NCI-H1417 (cell line): ENCODE results near the gene PWWP2B.

Experiments
- DNase-seq, 3 experiments: peaks; one replicate each; lab custom pipeline; 2025; lab: John Stamatoyannopoulos, UW

PWWP2B gene

GRCh38 chr10:132418527-132419416 is 21.8 kb downstream of the PWWP2B start:
- DNase-seq: peak; percentile 53 to 67 (median 61)

DNA sequence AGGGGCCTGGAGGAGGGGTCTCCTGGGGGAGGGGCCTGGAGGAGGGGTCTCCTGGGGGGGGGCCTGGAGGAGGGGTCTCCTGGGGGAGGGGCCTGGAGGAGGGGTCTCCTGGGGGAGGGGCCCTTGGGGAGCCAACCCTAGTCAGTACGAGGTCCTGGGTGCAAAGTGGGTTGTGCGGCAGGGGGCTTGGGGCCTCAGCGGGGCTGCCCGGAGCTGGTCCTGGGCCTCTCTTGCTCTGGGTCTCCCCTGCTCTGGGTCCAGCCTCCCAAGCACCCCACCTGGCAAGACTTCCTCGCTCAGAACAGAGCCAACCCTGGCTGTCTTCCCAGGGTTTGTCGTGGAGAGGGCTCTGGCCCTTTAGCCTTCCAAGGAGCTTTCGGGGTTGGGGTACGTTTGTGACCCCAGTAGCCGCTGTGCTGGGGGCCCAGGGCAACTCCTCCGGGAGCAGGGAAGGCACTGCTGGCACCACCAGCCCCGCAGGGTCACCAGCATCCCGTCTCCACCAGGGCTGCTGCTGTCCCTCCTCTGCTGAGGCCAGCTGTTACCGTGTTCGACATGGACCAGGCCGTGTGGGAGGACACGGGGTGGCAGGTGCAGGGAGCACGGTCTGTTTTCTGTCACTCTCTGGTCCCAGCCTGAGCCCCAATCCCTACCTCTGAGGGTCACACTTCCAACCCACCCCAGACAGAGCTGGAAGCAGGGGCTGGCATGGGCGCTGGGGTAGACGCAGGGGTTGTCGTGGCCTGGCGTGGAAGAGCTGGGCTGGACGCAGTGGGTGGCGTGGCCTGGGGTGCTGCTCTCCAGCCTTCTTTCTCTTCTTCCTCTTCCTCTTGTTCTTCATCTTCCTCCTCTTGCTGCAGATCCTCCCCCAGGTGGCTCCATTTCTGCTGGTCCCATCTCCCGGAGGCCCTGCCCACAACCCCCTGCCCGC is 22.8 kb downstream of the PWWP2B start:
- no peak for DNase-seq

DNA sequence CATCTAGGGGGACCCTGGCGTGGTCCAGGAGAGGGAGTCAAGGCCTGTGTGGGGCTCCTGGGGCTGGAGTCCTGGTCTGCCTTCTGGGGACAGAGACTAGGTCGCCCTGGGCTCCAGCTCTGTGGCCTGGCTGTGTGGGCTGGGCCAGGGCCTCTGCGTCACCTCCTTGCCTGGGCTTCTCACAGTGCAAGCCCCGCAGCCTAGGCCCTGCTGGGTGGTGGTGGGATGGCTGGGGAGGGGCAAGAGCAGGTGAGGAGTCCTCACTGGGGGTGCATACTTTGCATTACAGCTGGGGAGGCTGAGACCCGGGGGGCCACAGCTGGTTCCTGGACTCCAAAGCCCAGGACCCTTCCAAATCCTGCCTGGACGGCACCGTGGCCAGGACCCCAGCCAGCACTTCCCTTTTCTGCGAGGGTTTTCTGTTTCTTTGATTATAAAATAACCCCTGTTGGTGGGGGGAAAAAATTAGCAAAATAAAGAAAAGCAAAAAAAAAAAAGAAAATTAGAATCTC is 23.5 kb downstream of the PWWP2B start:
- DNase-seq: no peak

GRCh38 chr10:132420981-132421846 is 24.2 kb downstream of the PWWP2B start:
- peak; percentile 49 to 55 (median 51) for DNase-seq

DNA sequence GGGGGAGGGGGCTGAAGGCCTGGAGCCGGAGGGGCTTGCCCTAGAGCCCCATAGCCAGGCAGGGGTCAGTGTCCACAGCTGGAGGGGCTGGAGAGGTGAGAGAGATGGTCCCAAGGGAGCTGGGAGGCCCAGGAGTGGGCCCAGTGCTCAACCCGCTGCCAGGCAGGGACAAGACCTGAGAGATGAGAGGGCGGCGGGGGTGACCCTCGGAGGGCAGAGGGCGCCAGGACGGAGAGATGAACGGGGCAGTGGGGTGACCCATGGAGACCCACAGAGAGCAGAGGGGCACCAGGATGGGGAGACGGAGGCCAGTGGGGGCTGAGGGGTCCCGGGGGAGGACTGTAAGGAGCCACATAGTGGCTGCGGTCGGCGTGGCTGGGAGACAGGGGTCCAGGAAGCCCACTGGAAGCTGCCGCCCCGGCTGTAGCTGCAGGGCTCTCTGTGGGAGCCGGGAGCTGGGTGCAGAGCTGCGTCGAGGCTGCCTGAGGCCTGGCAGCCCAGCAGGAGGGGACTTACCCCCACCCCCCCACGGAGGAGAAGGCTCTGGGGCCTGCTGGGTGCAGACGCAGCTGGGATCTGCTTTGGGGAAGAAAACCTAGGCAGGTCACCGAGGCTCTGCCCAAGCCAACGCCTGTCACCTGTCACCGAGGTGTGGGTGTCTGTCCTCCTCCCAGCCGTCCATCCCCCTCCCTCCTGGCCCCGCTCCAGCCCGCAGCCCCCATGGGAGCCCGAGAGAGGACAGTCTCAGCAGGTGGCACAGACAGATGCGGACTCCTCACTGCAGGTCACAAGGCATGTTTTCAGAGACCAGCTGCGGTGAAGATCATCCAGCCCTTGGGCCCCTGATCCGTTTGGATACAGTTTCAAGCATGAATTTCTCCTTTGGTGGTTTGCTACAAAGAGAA is 25.1 kb downstream of the PWWP2B start:
- DNase-seq: peak; percentile 51 to 84 (median 71)

GRCh38 chr10:132422903-132423825 is 26.2 kb downstream of the PWWP2B start:
- DNase-seq: peak in 1 of 3 experiments; percentile 53

DNA sequence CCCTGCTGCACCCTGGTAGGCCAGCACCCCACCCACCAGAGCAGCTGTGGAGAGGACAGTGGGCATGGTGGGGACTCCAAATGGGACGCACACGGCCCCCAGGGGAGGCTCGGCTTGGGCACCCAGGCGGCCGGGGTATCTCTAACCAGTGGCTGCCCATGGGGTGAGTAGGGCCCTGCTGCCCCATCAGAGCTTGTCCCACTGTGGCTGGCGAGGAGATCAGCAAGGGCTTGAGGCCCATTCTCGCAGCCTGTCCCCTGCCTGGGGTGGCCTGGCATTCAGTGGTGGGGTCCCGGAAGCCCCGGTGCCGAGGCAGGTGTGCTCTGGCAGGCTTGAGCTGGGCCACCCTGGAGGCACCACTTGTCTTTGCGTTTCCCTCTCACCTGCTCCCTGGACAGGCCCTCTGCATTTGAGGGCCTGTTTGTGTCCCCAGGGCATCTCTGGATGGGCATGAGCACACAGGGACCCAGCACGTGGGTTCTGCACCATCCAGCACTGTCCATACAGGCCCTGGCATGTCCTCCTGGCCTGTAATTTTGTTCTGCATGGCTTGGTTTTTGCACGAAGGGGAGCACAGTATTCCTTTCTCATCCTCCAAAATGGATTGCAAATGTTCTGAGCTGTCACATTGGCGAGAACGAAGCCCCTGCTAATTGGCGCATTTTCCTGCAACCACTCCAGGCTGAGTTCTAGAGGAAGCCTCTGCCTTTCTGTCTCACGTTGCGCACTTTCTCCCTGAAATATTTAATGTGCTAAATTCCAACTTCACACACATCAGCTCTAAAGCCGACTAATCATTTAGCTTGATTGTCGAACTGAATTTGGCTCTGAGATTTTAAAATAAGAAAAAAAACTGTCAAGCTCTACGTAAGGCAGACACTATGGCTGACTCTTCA is 27.2 kb downstream of the PWWP2B start:
- peak; percentile 37 to 83 (median 48) for DNase-seq

GRCh38 chr10:132425029-132425756 is 28.2 kb downstream of the PWWP2B start:
- no peak for DNase-seq

DNA sequence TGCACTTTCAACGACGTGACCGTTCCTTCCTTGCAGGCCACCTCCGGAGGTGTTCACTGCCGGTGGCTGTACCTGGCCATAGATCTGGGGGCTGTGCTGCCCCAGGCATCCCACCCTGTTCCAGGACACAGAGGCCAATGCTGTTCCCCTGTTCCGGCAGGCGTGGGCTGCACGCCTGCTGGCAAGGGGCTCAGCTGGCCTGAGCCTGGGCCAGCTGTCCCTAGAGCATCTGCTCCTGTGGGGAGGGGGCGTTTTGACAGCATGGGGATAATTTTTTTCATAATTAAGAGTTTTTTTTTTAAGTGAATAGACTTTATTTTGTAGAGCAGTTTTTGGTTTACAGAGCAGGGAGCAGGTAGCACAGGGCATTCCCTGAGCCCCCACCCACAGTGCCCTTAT is 28.8 kb downstream of the PWWP2B start:
- no peak for DNase-seq

- no peak for DNase-seq
Measured at GRCh38 chr10:132427006-132427771, 30.2 kb downstream of the PWWP2B start.

DNA sequence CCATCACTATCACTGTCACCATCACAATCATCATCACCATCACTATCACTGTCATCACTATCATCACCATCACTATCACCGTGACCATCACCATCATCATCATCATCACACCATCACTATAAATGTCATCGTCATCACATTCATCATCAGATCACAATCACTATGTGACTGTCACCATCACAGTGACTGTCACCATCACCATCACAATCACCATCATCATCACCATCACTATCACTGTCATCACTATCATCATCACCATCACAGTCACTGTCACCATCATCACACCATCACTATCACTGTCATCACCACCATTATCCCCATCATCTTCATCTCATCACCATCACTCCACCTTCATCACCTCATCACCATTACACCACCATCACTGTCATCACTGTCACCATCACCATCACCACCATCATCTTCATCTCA is 31.0 kb downstream of the PWWP2B start:
- no peak for DNase-seq

GRCh38 chr10:132428486-132428995 is 31.5 kb downstream of the PWWP2B start:
- DNase-seq: no peak

GRCh38 chr10:132429281-132430230 is 32.6 kb downstream of the PWWP2B start:
- DNase-seq: peak; percentile 59 to 89 (median 77)

DNA sequence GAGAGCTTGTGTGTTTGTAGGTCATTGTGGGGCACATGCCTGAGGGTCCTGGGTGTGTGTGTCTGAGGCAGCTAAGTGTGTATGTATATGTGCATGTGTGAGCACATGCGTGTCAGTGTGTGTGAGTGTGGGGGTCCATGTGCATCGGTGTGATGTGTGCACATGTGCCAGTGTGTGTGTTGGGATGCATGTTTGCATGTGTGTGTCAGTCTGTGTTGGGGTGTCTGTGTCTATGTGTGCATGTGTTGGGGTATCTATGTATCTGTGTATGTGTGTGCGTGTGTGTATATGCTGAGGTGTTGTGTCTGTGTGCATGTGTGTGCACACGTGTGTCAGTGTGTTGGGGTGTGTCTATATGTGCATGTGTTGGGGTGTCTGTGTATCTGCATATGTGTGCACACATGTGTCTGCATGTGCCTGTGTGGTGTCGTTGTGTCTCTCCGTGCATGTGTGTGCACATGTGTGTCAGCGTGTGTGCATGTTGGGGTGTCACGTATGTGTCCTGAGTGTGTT is 33.3 kb downstream of the PWWP2B start:
- no peak for DNase-seq

DNA sequence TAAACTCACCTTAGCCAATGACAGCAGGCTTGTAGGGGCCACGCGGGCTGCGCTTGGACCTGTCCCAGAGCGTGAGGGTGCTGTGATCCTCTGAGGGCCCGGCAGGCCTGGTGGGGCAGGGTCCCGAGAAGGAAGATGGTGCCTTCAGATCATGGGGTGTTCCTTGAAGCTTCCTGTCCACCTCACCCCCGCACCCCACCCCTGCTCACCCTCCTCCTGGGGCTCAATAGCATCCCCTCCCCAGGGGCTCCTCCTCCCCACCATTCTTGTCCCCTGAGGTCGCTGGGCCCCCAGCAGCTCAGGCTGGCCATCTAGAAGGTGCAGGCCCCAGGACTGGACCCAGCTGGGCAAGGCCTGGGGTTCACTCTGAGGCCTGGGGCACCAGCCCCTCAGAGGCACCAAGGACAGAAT is 33.9 kb downstream of the PWWP2B start:
- no peak for DNase-seq
